NB4 (cell line): ENCODE results near the gene SEC24A.

ENCODE experiments used
- DNase-seq: peaks from one replicate; pipeline ENCODE4 v3.0.0; 2010; ENCODE audit warnings: low read depth
- H3K4me3 ChIP-seq: one replicate; pipeline ENCODE4 v1.5.1; 2011; ENCODE audit warnings: mild to moderate bottlenecking, low read depth, low read length, moderate library complexity
- CTCF ChIP-seq: IDR thresholded peaks from one replicate; pipeline ENCODE4 v1.5.1; 2012; ENCODE audit warnings: low read depth, low read length
- MAX ChIP-seq: IDR thresholded peaks from 2 replicates; pipeline ENCODE4 v1.6.1; 2011; ENCODE audit warnings: low read depth, low read length
- MYC ChIP-seq: IDR thresholded peaks from 2 replicates; pipeline ENCODE4 v1.6.1; 2011; ENCODE audit warnings: low read depth, low read length
- POLR2A ChIP-seq: IDR thresholded peaks from 2 replicates; pipeline ENCODE4 v1.6.1; 2011; ENCODE audit warnings: mild to moderate bottlenecking; ENCODE audit not compliant: insufficient read length; ENCODE audit errors: extremely low read depth

The SEC24A gene

GRCh38 chr5:134732819-134733218, 84.2 kb downstream of the SEC24A start:
- peak; percentile 29 for DNase-seq
- H3K4me3 ChIP-seq, result no peak overlapping the region

GRCh38 chr5:134735243-134735642, 86.7 kb downstream of the SEC24A start:
- TF ChIP-seq POLR2A (no peak), MYC (no peak), MAX (no peak), CTCF (no peak)
- peak; percentile 49 for DNase-seq

More at GRCh38 chr5:134732819-134733218, 84.2 kb downstream of the SEC24A start:
- no peak for TF ChIP-seq MYC
- no peak for TF ChIP-seq POLR2A
- TF ChIP-seq MAX, result no peak
- no peak for TF ChIP-seq CTCF

GRCh38 chr5:134736173-134736812, 87.7 kb downstream of the SEC24A start:
- no peak overlapping the region for H3K4me3 ChIP-seq
- TF ChIP-seq CTCF (no peak), MAX (no peak), MYC (no peak), POLR2A (no peak)
- peak; percentile 58 for DNase-seq

More at GRCh38 chr5:134735243-134735642, 86.7 kb downstream of the SEC24A start:
- no peak overlapping the region for H3K4me3 ChIP-seq

GRCh38 chr5:134738133-134738962, 89.8 kb downstream of the SEC24A start, which contains the start of gene CAMLG:
Gene CAMLG, plus strand, starts transcription at chr5:134738548. Its CDS starts 73 bp downstream, at chr5:134738621.
- peak; percentile 98 for DNase-seq
- peak within 1 kb of the TSS; percentile 90 for H3K4me3 ChIP-seq
- TF ChIP-seq MAX, result peak; percentile 94
- peak; percentile 57 for TF ChIP-seq POLR2A
- peak; percentile 99 for TF ChIP-seq MYC
- peak; percentile 64 for TF ChIP-seq CTCF

GRCh38 chr5:134738963-134739661, 90.5 kb downstream of the SEC24A start:
- peak; percentile 69 for DNase-seq
- TF ChIP-seq CTCF, result peak; percentile 18
- TF ChIP-seq POLR2A, result no peak
- peak overlapping the region; percentile 90 for H3K4me3 ChIP-seq
